ENCODE data around the gene TDRD12. TPM values are rescaled to one million over a fixed set of nuclear protein-coding genes. Genes with fewer than 3 reads are reported as not detected.

The TDRD12 gene
- total RNA-seq, 2 donors from 2014 or later = 0.29 TPM; not detected in 1

- Mint-ChIP-seq H3K27ac (no peak within 1 kb of the TSS), H3K27me3 (no peaks in the 10 kb centered on the region), H3K4me3 (no peak within 1 kb of the TSS), H3K36me3 (no peaks in the 10 kb centered on the region), H3K9me3 (no peaks in the 10 kb centered on the region), H3K4me1 (ENCODE audit: low read depth in 2 of 2) (no peaks in the 10 kb centered on the region)
- ATAC-seq (no peak), DNase-seq (ENCODE audit: low spot score) (no peak)
Observed at GRCh38 chr19:32869369-32869965, 149.9 kb downstream of the TDRD12 start, which contains the start of gene SLC7A9. TSS of gene SLC7A9 (minus strand) at chr19:32869767. CDS start at chr19:32868534, 1,233 bp downstream.

DNA sequence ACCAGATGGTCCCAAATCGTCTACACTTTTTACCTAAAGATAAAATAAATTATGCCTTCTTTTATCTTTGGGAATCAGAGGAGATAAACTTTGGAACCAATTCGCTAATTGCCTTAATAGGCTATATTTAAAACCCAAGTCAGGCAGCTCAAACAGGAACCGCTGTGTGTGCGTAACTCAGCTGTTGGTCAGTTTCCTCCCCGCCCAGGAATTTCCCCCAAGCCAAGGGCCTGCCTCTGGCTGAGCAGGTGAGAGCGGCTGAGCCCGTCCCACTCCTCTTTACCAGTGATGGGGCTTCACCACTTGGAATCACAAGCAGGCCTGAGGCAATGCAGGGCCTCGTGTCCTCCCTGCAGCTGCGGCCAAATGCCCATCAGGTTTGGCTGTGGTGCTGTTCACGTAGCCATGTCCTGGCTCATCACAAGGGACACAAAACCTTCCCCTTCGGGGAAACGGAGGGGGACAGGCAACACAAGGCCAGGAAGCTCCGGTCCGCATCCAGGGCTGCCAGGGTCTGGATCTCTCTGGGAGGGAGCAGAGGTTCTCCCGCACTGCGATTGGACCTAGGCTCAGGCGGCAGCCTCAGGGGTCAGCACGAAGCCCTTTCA, 150.5 kb downstream of the TDRD12 start:
- ATAC-seq = peak in 1 of 2 donors; percentile 34
- Mint-ChIP-seq H3K9me3 (no peaks in the 10 kb centered on the region), H3K4me1 (ENCODE audit: low read depth in 2 of 2) (no peaks in the 10 kb centered on the region), H3K4me3 (no peak overlapping the region), H3K27me3 (no peaks in the 10 kb centered on the region), H3K36me3 (no peaks in the 10 kb centered on the region), H3K27ac (no peak overlapping the region)
- no peak for DNase-seq (ENCODE audit: low spot score)

DNA sequence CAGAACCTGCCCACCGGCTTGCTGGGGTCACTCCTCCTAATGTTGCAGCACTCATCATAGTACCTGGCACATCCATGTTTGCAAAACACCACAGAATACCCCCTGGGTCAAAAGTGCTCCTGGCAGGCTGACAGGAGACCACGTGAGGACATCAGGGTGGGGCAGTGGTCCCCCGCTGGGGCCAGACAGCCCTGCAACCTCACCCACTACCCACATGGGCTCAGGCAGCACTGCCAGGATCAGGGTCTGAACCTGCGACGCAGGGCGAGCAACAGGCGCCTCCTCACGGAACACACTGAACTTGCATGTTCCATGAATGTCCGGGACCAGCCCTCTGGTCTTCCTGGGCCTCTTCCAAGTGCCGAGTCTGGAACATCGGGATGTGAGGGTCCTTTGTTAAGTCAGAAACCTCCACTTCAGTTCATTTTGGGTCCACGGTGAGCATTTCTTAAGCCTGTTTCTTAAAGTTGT, 151.4 kb downstream of the TDRD12 start:
- H3K9me3 Mint-ChIP-seq = no peaks in the 10 kb centered on the region
- H3K4me3 Mint-ChIP-seq = no peak overlapping the region
- ATAC-seq (no peak), DNase-seq (ENCODE audit: low spot score) (no peak)
- H3K4me1 Mint-ChIP-seq (ENCODE audit: low read depth in 2 of 2) = no peaks in the 10 kb centered on the region
- no peak overlapping the region for H3K27ac Mint-ChIP-seq
- H3K36me3 Mint-ChIP-seq = no peaks in the 10 kb centered on the region
- no peaks in the 10 kb centered on the region for H3K27me3 Mint-ChIP-seq

DNA sequence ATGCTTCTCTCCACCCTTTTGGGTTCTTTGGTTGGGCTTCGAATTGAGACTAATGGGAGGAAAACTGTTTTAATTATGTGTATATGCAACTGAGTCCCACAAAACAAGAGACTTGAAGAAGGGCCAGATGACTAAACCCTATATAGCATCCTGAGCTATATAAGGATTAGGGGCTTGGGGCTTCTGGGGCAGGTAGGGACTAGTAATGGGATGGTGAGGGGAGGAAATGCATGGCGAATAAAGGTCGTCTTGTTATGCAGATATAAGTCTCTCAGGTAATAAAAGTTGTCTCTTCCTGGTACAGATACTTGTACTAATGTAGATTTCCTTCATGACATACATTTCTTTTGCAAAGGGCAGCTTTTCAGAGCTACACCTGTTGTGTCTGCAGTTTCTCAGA, 152.8 kb downstream of the TDRD12 start:
- Mint-ChIP-seq H3K4me3 (no peak overlapping the region), H3K36me3 (no peaks in the 10 kb centered on the region), H3K27me3 (no peaks in the 10 kb centered on the region), H3K9me3 (no peaks in the 10 kb centered on the region), H3K4me1 (ENCODE audit: low read depth in 2 of 2) (no peaks in the 10 kb centered on the region), H3K27ac (no peak overlapping the region)
- DNase-seq (ENCODE audit: low spot score) = no peak
- no peak for ATAC-seq

GRCh38 chr19:32873247-32873959, 153.8 kb downstream of the TDRD12 start:
- no peak for ATAC-seq
- no peaks in the 10 kb centered on the region for H3K9me3 Mint-ChIP-seq
- H3K36me3 Mint-ChIP-seq = no peaks in the 10 kb centered on the region
- H3K27ac Mint-ChIP-seq = no peak overlapping the region
- no peaks in the 10 kb centered on the region for H3K4me1 Mint-ChIP-seq (ENCODE audit: low read depth in 2 of 2)
- no peak for DNase-seq (ENCODE audit: low spot score)
- H3K27me3 Mint-ChIP-seq = no peaks in the 10 kb centered on the region
- H3K4me3 Mint-ChIP-seq = no peak overlapping the region

GRCh38 chr19:32874605-32875004, 155.0 kb downstream of the TDRD12 start:
- ATAC-seq (no peak), DNase-seq (ENCODE audit: low spot score) (no peak)
- no peak overlapping the region for H3K27ac Mint-ChIP-seq
- no peak overlapping the region for H3K4me3 Mint-ChIP-seq
- no peaks in the 10 kb centered on the region for H3K36me3 Mint-ChIP-seq
- H3K4me1 Mint-ChIP-seq (ENCODE audit: low read depth in 2 of 2) = no peaks in the 10 kb centered on the region
- H3K9me3 Mint-ChIP-seq = no peaks in the 10 kb centered on the region
- H3K27me3 Mint-ChIP-seq = no peaks in the 10 kb centered on the region

GRCh38 chr19:32875428-32875827, 155.9 kb downstream of the TDRD12 start:
- Mint-ChIP-seq H3K27me3 (no peaks in the 10 kb centered on the region), H3K4me3 (no peak overlapping the region), H3K27ac (no peak overlapping the region), H3K4me1 (ENCODE audit: low read depth in 2 of 2) (no peaks in the 10 kb centered on the region), H3K36me3 (no peaks in the 10 kb centered on the region), H3K9me3 (no peaks in the 10 kb centered on the region)
- ATAC-seq (no peak), DNase-seq (ENCODE audit: low spot score) (no peak)

DNA sequence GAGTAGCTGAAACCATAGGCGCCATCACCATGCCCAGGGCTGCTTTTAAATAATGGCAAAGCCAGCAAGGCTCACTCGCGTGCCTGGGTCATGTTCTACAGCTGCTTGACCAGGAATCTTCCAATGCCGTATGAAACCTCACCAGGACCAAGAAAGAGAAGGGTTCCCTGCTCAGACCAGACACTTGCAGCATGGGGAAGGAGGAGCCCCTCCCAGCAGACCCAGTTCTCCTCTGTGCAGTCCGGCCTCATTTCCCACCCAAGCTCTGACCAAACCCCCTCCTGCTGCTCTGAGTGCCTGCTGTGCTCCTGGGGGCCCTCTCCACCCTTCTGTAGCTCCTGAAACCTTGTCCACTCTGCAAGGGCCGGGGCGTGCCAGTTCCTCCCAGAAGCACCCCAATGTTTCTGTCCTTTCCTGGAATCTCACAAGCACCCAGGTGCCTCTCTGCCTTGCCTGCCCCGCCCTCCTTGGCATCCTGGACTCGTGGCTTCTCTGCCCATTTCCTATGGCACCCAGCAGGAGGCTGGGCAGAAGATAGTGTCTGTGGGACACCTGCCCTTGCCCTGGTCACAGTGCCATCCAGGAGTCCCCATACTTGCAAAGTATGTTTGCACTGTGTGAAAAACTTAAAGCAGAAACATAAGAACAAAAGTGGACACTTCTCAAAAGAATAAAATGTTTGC, 156.8 kb downstream of the TDRD12 start:
- Mint-ChIP-seq H3K36me3 (no peaks in the 10 kb centered on the region), H3K4me1 (ENCODE audit: low read depth in 2 of 2) (no peaks in the 10 kb centered on the region), H3K9me3 (no peaks in the 10 kb centered on the region), H3K27me3 (no peaks in the 10 kb centered on the region), H3K4me3 (no peak overlapping the region), H3K27ac (no peak overlapping the region)
- DNase-seq (ENCODE audit: low spot score) (no peak), ATAC-seq (peak in 1 of 2 donors; percentile 26)

DNA sequence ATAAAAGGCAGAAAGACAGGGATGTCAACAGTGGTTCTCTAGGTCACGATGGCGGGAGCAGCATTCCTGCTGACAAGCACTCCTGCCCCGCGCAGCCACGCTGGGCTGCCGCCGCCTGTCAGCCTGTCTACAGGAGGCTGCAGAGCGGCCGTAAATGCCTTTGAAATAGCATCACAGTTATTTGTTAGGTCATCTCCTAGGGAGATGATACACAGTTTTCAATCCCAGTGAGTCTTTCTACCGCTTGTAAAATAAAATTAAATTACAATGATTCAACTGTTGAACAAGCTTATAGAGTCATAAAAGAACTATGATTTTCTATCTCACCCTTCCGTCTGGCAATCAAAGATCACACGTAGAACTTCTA, 157.3 kb downstream of the TDRD12 start:
- Mint-ChIP-seq H3K36me3 (no peaks in the 10 kb centered on the region), H3K27me3 (no peaks in the 10 kb centered on the region), H3K4me1 (ENCODE audit: low read depth in 2 of 2) (no peaks in the 10 kb centered on the region), H3K27ac (no peak overlapping the region), H3K9me3 (no peaks in the 10 kb centered on the region), H3K4me3 (no peak overlapping the region)
- DNase-seq (ENCODE audit: low spot score) (no peak), ATAC-seq (no peak)

Other genes starting within 250 kb of the TDRD12 start
- gene PDCD5, start 138.6 kb upstream of the TDRD12 start, total RNA-seq = 10 to 100 TPM; 71.8 to 80.9 TPM
- gene ANKRD27, start 44.6 kb upstream of the TDRD12 start, total RNA-seq = 10 to 100 TPM; 47.3 to 55.6 TPM
- gene RGS9BP, start 43.9 kb upstream of the TDRD12 start, total RNA-seq = under 1 TPM in 1 of 2 donors, not detected in 1; 0.20 TPM
- 10 to 100 TPM; 19.6 to 21.7 TPM for gene NUDT19, start 27.9 kb upstream of the TDRD12 start, total RNA-seq
- gene SLC7A9, start 150.0 kb downstream of the TDRD12 start, total RNA-seq = under 1 TPM in 1 of 2 donors, not detected in 1; 0.31 TPM

All from natural killer cell treated with Interleukin-12 subunit alpha and Interleukin-12 subunit beta and Interleukin-15 and Interleukin-18, amount 100 ng/mL, for 72 hours (primary cell).